HCEC 1CT (cell line): ENCODE measurements around the gene RABL2A.
"Not testable (repeated sequence)": the region's sequence is repeated elsewhere in the genome, so short reads cannot be mapped to it uniquely, and the experiment has no call there.

Experiments used
- DNase-seq: peaks from one replicate; pipeline ENCODE4 v3.0.0-alpha.2; 2017

Gene RABL2A

GRCh38 chr2:113621002-113621401 lies 6.1 kb upstream of the RABL2A start:
- not testable (repeated sequence) for DNase-seq

GRCh38 chr2:113625906-113626305 lies 1.2 kb upstream of the RABL2A start:
- not testable (repeated sequence) for DNase-seq

- peak; percentile 1 for DNase-seq
Observed at GRCh38 chr2:113632849-113633345, 5.8 kb downstream of the RABL2A start.

- DNase-seq, result not testable (repeated sequence)
Observed at GRCh38 chr2:113635358-113635757, 8.3 kb downstream of the RABL2A start.

DNA sequence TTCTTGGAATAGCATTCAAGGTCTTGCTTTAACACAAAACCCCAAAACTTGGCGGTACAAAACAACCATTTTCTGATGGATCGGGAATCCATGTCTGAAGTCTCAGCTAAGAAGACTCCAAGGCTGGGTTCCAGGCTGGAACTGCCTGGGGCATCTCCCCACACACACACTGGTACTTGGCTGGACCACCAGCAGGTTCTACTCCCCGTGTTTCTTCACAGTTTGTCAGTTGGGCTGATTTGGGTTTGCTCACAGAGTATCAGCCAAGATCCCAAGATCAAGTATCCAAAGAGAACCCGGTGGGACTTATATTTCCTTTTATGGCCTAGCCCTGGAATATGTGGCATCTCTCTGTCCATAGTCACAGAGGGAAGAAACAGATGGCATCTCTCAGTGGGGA lies 9.2 kb downstream of the RABL2A start:
- DNase-seq, result not testable (repeated sequence)

GRCh38 chr2:113638084-113638483 lies 11.0 kb downstream of the RABL2A start:
- DNase-seq, result not testable (repeated sequence)

DNA sequence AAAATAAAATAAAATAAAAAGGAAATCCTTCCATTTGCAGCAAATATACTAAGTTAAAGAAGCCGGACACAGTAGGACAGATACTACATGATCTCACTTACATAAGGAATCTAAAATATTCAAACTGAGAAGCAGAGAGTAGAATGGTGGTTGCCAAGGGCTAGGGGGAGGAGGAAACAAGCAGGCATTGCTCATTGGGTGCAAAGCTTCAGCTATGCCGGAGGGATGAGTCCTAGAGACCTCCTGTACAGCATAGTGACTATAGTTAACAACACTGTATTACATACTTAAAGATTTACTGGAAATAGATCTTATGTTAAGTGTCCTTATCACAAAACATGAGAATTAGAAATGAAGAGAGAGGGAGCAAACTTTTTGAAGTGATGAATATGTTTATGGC lies 19.2 kb downstream of the RABL2A start:
- DNase-seq, result not testable (repeated sequence)

DNA sequence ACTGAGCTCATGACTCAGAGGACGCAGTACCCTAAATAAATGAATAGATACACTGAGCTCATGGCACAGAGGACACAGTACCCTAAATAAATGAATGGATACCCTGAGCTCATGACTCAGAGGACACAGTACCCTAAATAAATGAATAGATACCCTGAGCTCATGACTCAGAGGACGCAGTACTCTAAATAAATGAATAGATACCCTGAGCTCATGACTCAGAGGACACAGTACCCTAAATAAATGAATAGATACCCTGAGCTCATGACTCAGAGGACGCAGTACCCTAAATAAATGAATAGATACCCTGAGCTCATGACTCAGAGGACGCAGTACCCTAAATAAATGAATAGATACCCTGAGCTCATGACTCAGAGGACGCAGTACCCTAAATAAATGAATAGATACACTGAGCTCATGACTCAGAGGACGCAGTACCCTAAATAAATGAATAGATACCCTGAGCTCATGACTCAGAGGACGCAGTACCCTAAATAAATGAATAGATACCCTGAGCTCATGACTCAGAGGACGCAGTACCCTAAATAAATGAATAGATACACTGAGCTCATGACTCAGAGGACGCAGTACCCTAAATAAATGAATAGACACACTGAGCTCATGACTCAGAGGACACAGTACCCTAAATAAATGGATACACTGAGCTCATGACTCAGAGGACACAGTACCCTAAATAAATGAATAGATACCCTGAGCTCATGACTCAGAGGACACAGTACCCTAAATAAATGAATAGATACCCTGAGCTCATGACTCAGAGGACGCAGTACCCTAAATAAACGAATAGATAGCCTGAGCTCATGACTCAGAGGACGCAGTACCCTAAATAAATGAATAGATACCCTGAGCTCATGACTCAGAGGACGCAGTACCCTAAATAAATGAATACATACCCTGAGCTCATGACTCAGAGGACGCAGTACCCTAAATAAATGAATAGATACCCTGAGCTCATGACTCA lies 24.1 kb downstream of the RABL2A start:
- not testable (repeated sequence) for DNase-seq

- not testable (repeated sequence) for DNase-seq
Observed at GRCh38 chr2:113652599-113652998, 25.5 kb downstream of the RABL2A start.

DNA sequence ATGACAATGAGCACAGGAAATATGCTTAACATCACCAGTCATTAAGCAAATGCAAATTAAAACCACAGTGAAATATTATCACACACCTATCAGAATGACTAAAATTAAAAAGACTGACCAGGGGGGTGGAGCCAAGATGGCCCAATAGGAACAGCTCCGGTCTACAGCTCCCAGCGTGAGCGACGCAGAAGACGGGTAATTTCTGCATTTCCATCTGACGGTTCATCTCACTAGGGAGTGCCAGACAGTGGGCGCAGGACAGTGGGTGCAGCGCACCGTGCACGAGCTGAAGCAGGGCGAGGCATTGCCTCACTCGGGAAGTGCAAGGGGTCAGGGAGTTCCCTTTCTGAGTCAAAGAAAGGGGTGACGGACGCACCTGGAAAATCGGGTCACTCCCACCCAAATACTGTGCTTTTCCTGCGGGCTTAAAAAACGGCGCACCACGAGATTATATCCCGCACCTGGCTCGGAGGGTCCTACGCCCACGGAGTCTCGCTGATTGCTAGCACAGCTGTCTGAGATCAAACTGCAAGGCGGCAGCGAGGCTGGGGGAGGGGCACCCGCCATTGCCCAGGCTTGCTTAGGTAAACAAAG lies 29.1 kb downstream of the RABL2A start:
- not testable (repeated sequence) for DNase-seq

GRCh38 chr2:113657735-113658134 lies 30.7 kb downstream of the RABL2A start:
- not testable (repeated sequence) for DNase-seq

- not testable (repeated sequence) for DNase-seq
Observed at GRCh38 chr2:113663285-113664060, 36.4 kb downstream of the RABL2A start.

- DNase-seq, result not testable (repeated sequence)
Observed at GRCh38 chr2:113664761-113665533, 37.9 kb downstream of the RABL2A start.

- not testable (repeated sequence) for DNase-seq
Observed at GRCh38 chr2:113669013-113669412, 41.9 kb downstream of the RABL2A start.

DNA sequence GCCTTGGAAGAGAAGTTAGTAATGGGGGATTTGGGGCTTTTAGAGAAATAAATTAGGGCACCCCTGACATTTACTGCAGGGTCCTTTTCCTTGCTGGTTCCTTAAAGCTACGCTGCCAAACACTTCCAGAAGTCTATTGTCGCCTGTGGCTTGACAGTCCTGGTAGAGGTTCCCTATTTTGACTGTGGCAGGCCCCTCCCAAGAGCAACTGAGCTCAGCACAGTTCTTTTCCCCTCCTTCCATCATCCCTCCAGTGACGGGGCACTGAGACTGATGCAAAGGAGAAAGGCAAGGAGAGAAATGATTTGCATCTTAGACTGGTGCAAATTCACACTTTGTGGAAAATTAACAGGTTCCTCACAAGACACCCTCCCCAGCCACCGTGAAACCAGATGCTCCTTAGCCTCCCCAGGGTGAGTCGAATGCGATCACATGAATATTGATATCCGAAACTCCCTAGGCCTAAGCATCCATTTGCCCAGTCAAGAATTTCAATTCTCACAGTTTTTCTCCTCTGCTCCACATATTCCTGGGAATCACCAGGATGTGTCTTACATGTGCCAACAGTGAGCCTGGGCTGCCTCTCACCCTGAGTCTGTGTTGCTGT lies 45.4 kb downstream of the RABL2A start:
- DNase-seq, result no peak

DNA sequence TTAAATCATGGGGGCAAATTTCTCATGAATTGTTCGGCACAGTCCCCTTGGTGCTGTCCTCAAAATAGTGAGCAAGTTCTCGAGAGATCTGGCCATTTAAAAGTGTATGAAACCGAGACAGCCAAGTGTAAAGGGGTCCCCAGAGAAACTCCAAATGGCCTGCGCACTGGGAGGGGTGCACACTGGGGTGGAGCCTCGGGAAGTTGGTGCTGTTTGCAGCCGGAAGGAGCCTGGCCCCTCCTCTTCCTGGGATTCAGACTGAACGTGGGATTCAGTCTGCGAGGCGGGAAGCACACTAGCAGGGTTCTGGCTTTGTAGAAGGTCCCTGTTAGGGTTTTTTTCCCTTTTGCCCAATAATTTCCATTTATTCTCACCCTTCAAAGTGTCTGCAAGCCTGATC lies 48.8 kb downstream of the RABL2A start:
- DNase-seq, result no peak

- no peak for DNase-seq
Observed at GRCh38 chr2:113676623-113677266, 49.7 kb downstream of the RABL2A start.

- DNase-seq, result no peak
Observed at GRCh38 chr2:113677330-113677729, 50.3 kb downstream of the RABL2A start.

GRCh38 chr2:113679457-113679856 lies 52.4 kb downstream of the RABL2A start:
- DNase-seq, result no peak

DNA sequence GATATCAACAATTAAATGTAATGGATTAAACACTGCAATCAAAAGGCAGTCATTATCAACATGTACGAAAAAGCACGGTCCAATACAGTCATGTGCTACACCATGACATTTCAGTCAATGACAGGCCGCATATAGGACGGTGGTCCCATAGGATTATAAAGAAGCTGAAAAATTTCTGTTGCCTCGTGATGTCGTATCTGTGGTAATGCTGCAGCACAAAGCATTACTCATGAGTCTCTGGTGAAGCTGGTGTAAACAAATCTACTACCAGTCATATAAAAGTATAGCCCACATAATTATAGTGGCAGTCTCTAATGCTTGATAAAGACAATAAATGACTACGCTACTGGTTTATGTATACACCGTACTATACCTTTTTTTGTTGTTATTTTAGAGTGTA lies 58.4 kb downstream of the RABL2A start:
- DNase-seq, result peak; percentile 50

- peak; percentile 37 for DNase-seq
Observed at GRCh38 chr2:113686537-113686936, 59.5 kb downstream of the RABL2A start.
